ENCODE data around the gene IL11.
A peak's percentile ranks its signal among the peaks of the same experiment; 100 is the strongest.

The IL11 gene

GRCh38 chr19:55391702-55392615 lies 21.7 kb upstream of the IL11 start:
- no peak for DNase-seq (ENCODE audit: low read depth in 2 of 3, low spot score in 2 of 3)

GRCh38 chr19:55391191-55391670 lies 21.0 kb upstream of the IL11 start:
- no peak for DNase-seq (ENCODE audit: low read depth in 2 of 3, low spot score in 2 of 3)

DNA sequence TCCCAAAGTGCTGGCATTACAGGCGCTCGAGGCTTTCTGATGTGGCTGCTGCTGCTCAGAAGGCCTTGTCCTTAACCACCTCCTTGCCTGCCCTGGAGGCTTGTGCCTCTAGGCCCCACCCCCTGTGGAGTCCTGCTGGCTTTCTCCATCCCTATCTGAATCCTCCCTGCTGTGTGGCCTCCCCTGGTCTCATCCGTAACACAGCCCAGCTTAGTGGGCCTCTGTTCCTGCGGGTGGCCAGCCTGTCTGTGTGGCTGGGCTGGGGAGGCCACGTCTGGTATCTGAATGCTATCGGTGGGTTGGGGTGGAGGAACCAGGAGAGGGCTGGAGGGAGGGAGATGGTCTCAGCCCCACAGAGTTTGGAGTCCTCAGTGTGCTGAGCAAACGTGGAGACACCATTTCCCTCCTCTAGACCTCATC lies 20.2 kb upstream of the IL11 start:
- DNase-seq (ENCODE audit: low read depth in 2 of 3, low spot score in 2 of 3) = no peak

GRCh38 chr19:55389386-55390317 lies 19.4 kb upstream of the IL11 start:
- DNase-seq (ENCODE audit: low read depth in 2 of 3, low spot score in 2 of 3) = no peak

GRCh38 chr19:55387736-55388497 lies 17.7 kb upstream of the IL11 start:
- no peak for DNase-seq (ENCODE audit: low read depth in 2 of 3, low spot score in 2 of 3)

GRCh38 chr19:55386493-55386971 lies 16.3 kb upstream of the IL11 start:
- no peak for DNase-seq (ENCODE audit: low read depth in 2 of 3, low spot score in 2 of 3)

DNA sequence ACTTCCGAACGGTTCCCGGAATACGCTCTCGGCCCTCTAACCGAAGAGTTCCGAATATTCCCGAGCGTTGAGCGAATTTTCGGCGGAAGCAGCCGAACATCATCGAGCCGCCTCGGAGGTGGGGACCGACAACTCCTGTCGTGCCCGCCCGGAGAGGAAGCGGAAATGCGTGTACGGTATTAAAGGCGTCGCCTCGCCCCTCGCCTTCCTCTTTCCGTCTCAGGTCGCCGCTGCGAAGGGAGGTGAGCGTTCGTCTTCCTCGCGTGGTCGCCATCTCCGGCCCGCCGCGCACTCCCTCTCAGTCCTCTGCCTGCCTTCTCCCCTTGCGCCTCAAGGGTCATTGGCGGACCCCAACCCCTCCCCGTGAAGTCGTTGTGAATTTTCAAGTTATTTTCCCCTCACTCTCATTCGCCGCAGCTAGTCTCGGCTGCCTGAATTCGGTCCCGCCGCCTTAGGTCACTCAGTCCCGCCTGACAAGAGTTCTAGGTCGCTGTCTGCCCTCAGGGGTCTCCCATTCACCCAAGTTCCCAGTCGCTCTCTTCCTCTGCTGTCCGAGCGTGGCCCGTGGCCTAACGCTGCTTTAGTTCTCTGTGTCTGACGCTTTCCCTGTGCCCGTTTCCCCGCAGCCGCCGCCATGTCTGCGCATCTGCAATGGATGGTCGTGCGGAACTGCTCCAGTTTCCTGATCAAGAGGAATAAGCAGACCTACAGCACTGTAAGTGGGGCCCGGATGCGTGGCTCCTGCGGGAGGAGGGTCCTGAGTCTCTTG lies 15.6 kb upstream of the IL11 start, which contains the start of gene RPL28:
Gene RPL28 (plus strand): TSS at position 209 of the 769 bp plus-strand sequence. CDS start 426 bp downstream, at position 635.
- peak; percentile 88 to 98 (median 95) for DNase-seq (ENCODE audit: low read depth in 2 of 3, low spot score in 2 of 3)

DNA sequence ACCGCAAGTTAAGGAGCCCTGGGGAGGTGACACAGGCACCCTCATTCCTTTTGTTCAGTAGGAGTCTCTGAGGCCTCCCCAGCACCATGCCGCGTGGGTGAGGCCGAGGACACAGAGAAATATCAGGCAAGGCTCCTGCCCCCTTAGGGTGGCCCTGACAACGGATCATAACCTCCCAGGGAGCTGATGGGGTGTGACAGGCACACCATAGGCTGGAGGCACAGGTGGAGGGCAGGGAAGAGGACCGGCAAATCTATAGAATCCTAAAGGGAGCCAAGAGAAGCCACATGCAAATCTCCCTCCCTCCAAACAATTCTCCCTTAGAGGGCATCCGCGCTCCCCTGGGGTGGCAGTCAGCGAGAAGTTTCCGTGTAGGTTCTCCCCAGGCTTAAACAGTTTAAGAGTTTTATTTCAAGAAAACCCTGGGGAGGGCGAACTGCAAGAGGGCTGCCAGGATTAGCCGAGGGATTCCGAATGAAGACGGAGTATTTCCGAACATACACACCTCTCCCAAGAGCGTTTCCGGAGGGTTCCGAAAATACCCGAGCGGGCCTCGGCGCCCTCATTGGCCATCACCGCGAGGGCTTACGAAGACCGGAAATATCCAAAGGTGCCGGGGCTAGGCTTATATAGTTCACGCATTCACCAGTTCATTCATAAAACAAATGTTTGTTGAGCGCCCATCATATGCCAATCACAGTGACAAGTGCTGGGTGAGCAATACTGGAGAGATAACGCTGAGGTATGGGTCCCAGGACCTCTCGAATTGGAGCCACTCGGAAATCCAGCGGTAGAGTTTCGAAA lies 14.9 kb upstream of the IL11 start:
- peak; percentile 85 to 88 (median 87) for DNase-seq (ENCODE audit: low read depth in 2 of 3, low spot score in 2 of 3)

DNA sequence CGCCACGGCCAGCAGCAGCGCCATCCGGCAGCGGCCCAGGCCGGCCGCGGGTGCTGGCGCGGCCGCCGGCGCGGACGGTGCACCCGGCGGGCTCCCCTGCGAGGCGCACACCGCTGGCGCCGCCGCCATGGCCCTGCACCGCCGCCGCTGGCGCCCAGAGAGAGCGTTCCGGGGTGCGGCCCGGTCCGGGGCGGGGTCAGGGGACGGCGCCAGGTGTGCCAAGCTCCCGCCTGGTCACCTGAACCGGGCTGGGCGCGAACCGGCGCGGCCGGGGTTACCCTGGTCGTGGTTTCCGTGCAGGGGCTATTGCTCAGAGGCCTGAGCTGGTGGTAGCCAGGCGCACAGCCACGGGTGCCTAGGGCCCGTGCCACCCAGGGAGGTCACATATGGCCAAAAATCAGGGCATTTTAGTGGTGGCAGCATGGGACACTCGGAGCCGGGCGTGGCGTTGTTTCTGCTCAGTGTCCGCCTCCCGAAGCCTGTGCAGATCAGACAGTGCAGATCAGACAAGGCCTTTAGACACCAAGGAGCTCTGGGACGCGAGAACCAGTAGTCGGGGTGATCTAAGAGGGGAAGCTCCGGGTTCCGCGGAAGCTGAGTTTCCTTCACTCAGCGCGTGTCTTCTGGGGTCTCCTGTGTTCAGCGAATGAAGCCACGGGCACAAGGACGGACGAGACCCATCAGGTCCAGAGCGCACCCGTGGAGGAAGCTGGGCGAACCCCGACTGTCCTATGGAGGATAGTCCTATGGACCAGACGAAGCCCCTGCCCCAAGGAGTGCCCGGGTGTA lies 14.1 kb upstream of the IL11 start, which contains the start of gene TMEM238:
Gene TMEM238 (minus strand): TSS at position 162 of the 789 bp plus-strand sequence. CDS start 33 bp downstream, at position 129.
- no peak for DNase-seq (ENCODE audit: low read depth in 2 of 3, low spot score in 2 of 3)

DNA sequence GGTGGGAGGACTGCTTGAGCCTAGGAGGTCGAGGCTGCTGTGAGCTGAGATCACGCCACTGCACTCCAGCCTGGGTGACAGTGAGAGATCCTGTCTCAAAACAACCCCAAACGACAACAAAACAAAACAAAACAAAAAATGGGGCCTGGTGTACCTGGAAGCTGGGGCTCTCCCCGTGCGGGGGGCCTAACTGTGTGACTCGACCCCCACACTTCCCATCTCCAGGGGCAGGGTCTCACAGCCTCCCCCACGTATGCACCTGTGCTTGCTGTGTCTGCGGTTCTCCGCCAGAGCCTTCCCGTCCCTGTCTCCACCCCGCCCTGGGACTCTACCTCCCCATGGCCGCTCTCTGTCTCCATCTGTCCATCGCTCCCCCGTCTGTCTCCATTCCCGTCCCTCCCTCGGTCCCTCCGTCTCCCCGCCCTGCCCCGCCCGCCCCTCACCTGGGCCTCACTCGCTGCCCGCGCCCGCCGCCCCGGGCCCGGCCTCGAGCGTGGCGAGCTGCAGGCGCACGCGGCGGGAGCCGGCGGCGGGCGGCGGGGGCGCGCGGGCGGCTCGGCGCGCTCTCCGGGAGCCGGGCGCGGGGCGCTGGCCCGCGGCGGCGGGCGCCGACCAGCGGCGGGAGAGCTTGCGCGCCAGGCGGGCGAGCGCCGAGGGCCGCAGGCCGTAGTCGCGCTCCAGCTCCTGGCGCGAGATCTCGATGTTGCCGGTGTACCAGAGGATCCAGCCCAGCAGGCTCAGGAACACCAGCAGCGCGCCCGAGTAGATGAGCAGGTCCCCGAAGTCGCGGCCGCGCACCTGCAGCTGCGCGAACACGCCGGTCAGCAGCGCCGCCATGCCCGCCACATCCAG lies 13.2 kb upstream of the IL11 start:
- no peak for DNase-seq (ENCODE audit: low read depth in 2 of 3, low spot score in 2 of 3)

DNA sequence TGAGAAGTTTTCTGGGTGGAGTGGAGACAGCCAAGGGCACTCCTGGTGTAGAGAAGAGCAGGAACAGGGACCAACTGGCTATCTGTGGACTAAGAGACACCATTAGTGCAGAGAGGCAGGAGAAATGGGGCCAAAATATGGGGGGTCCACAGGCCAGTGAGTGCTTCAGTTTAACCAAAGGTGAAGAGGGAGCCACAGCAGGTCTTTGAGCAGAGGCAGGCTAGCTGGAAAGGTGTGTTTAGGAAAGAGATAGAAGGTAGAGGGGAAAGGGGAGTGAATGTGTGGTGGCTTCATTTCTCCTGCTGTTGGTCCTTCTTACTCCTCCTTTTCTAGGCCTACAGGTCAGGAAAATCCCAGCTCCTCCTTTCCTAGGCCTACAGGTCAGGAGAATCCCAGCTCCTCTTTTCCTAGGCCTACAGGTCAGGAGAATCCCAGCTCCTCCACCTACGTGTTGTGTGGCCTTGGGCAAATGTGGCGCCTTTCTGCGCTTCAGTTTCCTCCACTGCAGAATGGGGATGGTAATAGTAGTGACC lies 12.3 kb upstream of the IL11 start:
- DNase-seq (ENCODE audit: low read depth in 2 of 3, low spot score in 2 of 3) = no peak

GRCh38 chr19:55382013-55382412 lies 11.8 kb upstream of the IL11 start:
- DNase-seq (ENCODE audit: low read depth in 2 of 3, low spot score in 2 of 3) = no peak

DNA sequence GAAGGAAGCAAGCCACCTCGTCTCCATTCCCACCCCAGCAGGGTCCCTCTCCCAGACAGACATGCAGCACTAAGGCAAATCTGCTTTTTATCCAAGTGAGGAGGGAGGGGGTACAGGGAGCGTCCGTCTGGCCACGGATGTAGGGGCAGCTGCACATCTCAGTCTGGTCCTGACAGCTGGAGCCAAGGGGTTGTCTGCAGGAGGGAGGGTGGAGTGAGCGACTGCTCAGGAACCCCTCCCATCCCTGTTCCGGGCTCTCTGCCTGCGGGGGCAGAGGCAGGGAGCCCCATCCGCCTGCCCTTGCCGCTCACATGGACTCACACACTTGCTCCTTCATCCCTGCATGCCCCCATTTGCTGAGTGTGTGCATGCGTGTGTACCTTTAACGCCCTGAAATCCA lies 8.9 kb upstream of the IL11 start:
- no peak for DNase-seq (ENCODE audit: low read depth in 2 of 3, low spot score in 2 of 3)

- DNase-seq (ENCODE audit: low read depth in 2 of 3, low spot score in 2 of 3) = no peak
These were observed 7.3 kb upstream of the IL11 start for GRCh38 chr19:55377356-55378131.

DNA sequence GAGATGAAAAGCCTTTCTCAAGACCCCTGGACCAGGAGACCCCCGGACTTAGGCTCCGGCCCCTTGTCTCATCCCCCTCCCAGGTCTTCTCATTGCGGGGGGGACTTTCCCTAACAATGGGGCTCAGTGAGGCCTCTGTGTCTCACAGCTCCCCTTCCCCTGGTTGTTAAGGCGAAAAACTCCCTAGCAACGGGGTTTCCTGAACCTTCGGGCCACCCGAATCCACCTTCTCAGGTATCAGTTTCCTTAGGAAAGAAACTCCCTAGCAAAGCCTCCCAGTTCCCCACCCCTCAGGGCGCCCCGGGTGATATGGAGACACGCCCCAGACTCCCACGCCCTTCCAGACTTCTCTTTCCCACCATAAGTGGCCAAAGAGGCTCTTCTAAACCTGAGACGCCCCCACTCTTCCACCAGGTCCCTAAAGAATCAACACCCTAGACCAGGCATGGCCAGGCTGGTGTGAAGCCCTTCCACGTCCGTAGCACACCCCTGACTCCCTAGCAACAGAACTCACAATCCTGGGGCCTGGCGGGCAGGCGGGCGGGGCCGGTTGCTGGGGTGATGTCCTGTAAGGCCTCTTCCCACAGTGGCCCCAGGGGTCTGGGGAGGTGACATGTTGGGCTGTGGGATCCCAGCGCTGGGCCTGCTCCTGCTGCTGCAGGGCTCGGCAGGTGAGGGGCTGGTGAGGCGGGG lies 6.1 kb upstream of the IL11 start, which contains the start of gene TMEM190:
Gene TMEM190 (plus strand): TSS at position 586 of the 693 bp plus-strand sequence. CDS start 28 bp downstream, at position 614.
- DNase-seq (ENCODE audit: low read depth in 2 of 3, low spot score in 2 of 3) = no peak

Measured in activated CD8-positive, alpha-beta memory T cell treated with anti-CD3 and anti-CD28 coated beads for 48 hours (primary cell).